ENCODE results near the gene PRRT1.

GRCh38 chr6:32167761-32168262, 16.1 kb upstream of the PRRT1 start:
- TF ChIP-seq EZH2phosphoT487 (IDR thresholded peaks at IDR 0.05; ENCODE audit: borderline replicate concordance) (no peak), CTCF (conservative IDR thresholded peaks at IDR 0.05; ENCODE audit: low read length) (no peak)
